GM23248 (cell line): ENCODE measurements around the gene CSF2. TPM values are rescaled to one million over a fixed set of nuclear protein-coding genes. Genes with fewer than 3 reads are reported as not detected.

Experiments used
- DNase-seq: peaks from one replicate; pipeline ENCODE4 v3.0.0-alpha.2; 2015
- H2AFZ ChIP-seq: fragments of 200-600 bp; sonication (generic); 2 replicates; pipeline ENCODE4 v1.6.1; 2016; ENCODE audit warnings: antibody characterized with exemption
- H3F3A ChIP-seq: fragments of 200-600 bp; sonication (generic); 2 replicates; pipeline ENCODE4 v1.6.1; 2016; ENCODE audit warnings: mild to moderate bottlenecking, antibody characterized with exemption, mixed run types; ENCODE audit not compliant: insufficient read depth
- H3K27ac ChIP-seq: fragments of 200-600 bp; sonication (generic); 2 replicates; pipeline ENCODE4 v1.5.1; 2016; ENCODE audit warnings: mild to moderate bottlenecking
- H3K27me3 ChIP-seq: fragments of 200-600 bp; sonication (generic); replicated peaks from 2 replicates; pipeline ENCODE4 v1.6.1; 2016; ENCODE audit warnings: mild to moderate bottlenecking; ENCODE audit not compliant: insufficient read depth
- H3K36me3 ChIP-seq: fragments of 200-600 bp; sonication (generic); 2 replicates; pipeline ENCODE4 v1.6.1; 2016; ENCODE audit warnings: low read depth, mild to moderate bottlenecking
- H3K4me1 ChIP-seq: fragments of 200-600 bp; sonication (generic); 2 replicates; pipeline ENCODE4 v1.6.1; 2016; ENCODE audit warnings: mild to moderate bottlenecking; ENCODE audit not compliant: insufficient read depth
- H3K4me2 ChIP-seq: fragments of 200-600 bp; sonication (generic); one replicate; pipeline ENCODE4 v1.6.1; 2016; ENCODE audit warnings: mild to moderate bottlenecking; ENCODE audit not compliant: unreplicated experiment
- H3K4me3 ChIP-seq: fragments of 200-600 bp; sonication (generic); 2 replicates; pipeline ENCODE4 v1.5.1; 2016; ENCODE audit warnings: mild to moderate bottlenecking
- H3K79me2 ChIP-seq: fragments of 200-600 bp; sonication (generic); 2 replicates; pipeline ENCODE4 v1.6.1; 2016; ENCODE audit warnings: mild to moderate bottlenecking; ENCODE audit not compliant: insufficient read depth
- H3K9ac ChIP-seq: fragments of 200-600 bp; sonication (generic); 2 replicates; pipeline ENCODE4 v1.6.1; 2016; ENCODE audit warnings: mild to moderate bottlenecking
- H3K9me2 ChIP-seq: fragments of 200-600 bp; sonication (generic); 2 replicates; pipeline ENCODE4 v1.6.1; 2016; ENCODE audit warnings: mixed run types, mild to moderate bottlenecking, moderate library complexity; ENCODE audit not compliant: insufficient read depth
- H3K9me3 ChIP-seq: fragments of 200-600 bp; sonication (generic); one replicate; pipeline ENCODE4 v1.6.1; 2017; ENCODE audit warnings: low read depth
- H4K20me1 ChIP-seq: fragments of 200-600 bp; sonication (generic); 2 replicates; pipeline ENCODE4 v1.6.0; 2016; ENCODE audit not compliant: insufficient read depth
- EZH2 ChIP-seq: fragments of 200-600 bp; sonication (generic); IDR thresholded peaks from 2 replicates; pipeline ENCODE4 v1.6.1; 2018; ENCODE audit warnings: antibody characterized with exemption, mild to moderate bottlenecking; ENCODE audit not compliant: insufficient read depth, poor library complexity, severe bottlenecking
- EZH2phosphoT487 ChIP-seq: fragments of 200-600 bp; sonication (generic); IDR thresholded peaks from 2 replicates; pipeline ENCODE4 v1.6.1; 2018; ENCODE audit warnings: antibody characterized with exemption, moderate library complexity, mild to moderate bottlenecking, low read depth; ENCODE audit not compliant: insufficient read depth
- WGBS, 2 experiments: methylation state at CpG; one replicate each; pipeline ENCODE4 v1.1.6; 2015 to 2017; ENCODE audit warnings: low lambda C conversion rate in 2 of 2, low coverage in 1 of 2; ENCODE audit errors: missing lambda C conversion rate in 2 of 2; 5-methylcytosine and 5-hydroxymethylcytosine counted together
- in situ Hi-C: fragments of 300-500 bp; cut with MboI; formaldehyde crosslinking; loops from 2 replicates; pipeline ENCODE4 v1.15.0; 2020
- polyA plus RNA-seq: library from polyadenylated mRNA; unstranded; fragments of >200 nt; fragmentation: Nextera tagmentation; extraction: Ambion mirVana; gene quantifications from 2 replicates; pipeline ENCODE4 v1.2.1, GENCODE V29; 2016
- total RNA-seq: library from RNA; depleted of rRNA; stranded (reverse); fragments of >200 nt; shearing (Covaris generic); gene quantifications from 2 replicates; pipeline ENCODE4 v1.2.3, GENCODE V29; 2014

CSF2 gene
- total and polyA plus RNA-seq, 2 experiments from 2014 or later, result not detected

GRCh38 chr5:132095077-132095410, 21.5 kb downstream of the CSF2 start:
- Histone ChIP-seq H3K27me3 (no peaks in the 10 kb centered on the region), H4K20me1 (no peaks in the 10 kb centered on the region), H2AFZ (no peak overlapping the region), H3K4me3 (no peak overlapping the region), H3K4me1 (peaks cover 50% of the 10 kb centered on the region), H3K4me2 (peak overlapping the region; percentile 73), H3K9me2 (no peaks in the 10 kb centered on the region), H3K36me3 (no peaks in the 10 kb centered on the region), H3K9ac (peak overlapping the region; percentile 76), H3K27ac (peak overlapping the region; percentile 94), H3K79me2 (no peaks in the 10 kb centered on the region), H3K9me3 (no peaks in the 10 kb centered on the region), H3F3A (peaks cover 38% of the 10 kb centered on the region)
- in situ Hi-C loops, result no loop called here
- DNase-seq, result no peak
- WGBS, 2 experiments, result 15 to 16% methylated on average over 2 of the region's 2 CpGs
- no peak for TF ChIP-seq EZH2

DNA sequence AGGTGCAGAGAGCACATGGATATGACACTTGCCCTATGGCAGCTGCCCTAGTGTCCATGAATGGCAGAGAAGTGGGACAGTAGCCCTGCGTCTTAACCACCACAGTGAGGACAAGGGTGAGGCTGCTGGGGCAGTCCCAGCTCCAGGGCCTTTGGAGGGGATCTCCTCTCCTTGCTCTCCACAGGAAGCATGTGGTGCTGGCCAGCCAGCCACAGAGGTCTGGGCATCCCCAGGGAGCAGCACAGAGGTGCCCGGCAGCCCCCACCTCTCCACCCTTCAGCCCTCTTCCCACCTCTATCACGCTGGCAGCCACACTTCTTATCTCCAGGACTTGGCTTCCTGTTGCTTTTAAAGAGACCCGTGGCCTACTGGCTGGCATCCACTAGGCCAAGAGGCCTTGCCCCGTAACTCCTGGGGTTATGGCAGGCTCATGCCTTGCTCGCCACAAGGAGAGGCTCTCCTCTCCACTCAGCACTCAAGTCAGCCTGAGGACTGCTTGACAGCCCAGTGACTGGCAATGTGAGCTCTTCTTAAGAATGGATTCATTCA, 21.9 kb downstream of the CSF2 start:
- DNase-seq, result no peak
- H3K27me3 ChIP-seq, result no peaks in the 10 kb centered on the region
- peak overlapping the region; percentile 73 for H3K4me2 ChIP-seq
- no peaks in the 10 kb centered on the region for H4K20me1 ChIP-seq
- no peaks in the 10 kb centered on the region for H3K36me3 ChIP-seq
- no peaks in the 10 kb centered on the region for H3K9me3 ChIP-seq
- no peak overlapping the region for H2AFZ ChIP-seq
- in situ Hi-C loops, result no loop called here
- H3K4me3 ChIP-seq, result no peak overlapping the region
- peaks cover 34% of the 10 kb centered on the region for H3F3A ChIP-seq
- H3K79me2 ChIP-seq, result no peaks in the 10 kb centered on the region
- peak overlapping the region; percentile 94 for H3K27ac ChIP-seq
- peaks cover 45% of the 10 kb centered on the region for H3K4me1 ChIP-seq
- WGBS, 2 experiments, result 82 to 89% methylated on average over 6 of the region's 6 CpGs
- H3K9ac ChIP-seq, result peak overlapping the region; percentile 76
- no peaks in the 10 kb centered on the region for H3K9me2 ChIP-seq
- TF ChIP-seq EZH2phosphoT487 (no peak), EZH2 (no peak)

DNA sequence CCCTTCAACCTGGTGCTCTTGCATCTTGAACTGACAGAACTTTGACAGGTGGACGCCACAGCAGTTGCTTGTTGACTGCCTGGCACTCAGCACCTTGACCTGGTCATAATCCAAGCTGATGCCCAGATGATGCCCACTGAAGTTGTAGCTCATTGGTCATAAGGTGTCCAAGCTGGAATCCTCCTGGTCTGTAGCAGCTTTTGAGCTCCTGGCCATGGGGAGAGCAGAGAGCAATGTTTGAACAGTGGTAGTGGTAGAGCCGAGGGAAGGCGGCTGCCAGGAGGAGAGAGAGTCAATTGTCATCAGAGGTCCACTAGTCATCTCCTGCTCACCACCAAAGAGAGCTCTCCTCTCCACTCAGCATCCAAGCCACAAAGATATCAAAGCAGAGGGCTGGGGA, 23.3 kb downstream of the CSF2 start:
- no peak for TF ChIP-seq EZH2phosphoT487
- TF ChIP-seq EZH2, result no peak

DNA sequence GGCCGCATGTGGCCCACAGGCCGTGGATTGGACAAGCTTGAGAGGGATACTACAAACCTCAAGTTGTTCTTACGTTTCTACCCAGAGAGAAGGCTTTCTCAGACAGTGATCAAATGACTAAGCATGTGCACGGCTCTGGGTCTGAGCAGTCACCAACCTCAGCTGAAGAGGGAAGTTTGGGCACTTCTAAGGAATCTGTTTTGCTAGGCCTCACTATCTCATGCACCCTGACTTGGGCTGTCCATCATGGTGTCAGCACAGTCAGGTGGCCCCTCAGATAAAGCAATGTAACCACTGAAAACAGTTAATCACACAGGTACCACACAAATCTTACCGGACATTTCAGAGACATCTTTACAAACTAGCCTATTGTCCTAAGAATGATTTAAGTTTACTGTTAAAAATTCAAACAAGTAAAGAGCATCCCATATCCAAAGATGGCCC, 24.6 kb downstream of the CSF2 start:
- H3K9ac ChIP-seq, result peak overlapping the region; percentile 55

More for the DNA sequence above, 23.3 kb downstream of the CSF2 start:
- no peaks in the 10 kb centered on the region for H3K9me2 ChIP-seq
- no peaks in the 10 kb centered on the region for H3K27me3 ChIP-seq
- no peaks in the 10 kb centered on the region for H3K79me2 ChIP-seq
- H3K4me3 ChIP-seq, result no peak overlapping the region
- no peak overlapping the region for H3K9ac ChIP-seq
- no peak for DNase-seq
- in situ Hi-C loops, result no loop called here
- peaks cover 29% of the 10 kb centered on the region for H3F3A ChIP-seq
- WGBS, 2 experiments, result 94 to 98% methylated on average over 3 of the region's 3 CpGs
- peaks cover 45% of the 10 kb centered on the region for H3K4me1 ChIP-seq
- H4K20me1 ChIP-seq, result no peaks in the 10 kb centered on the region
- H3K4me2 ChIP-seq, result no peak overlapping the region
- no peaks in the 10 kb centered on the region for H3K36me3 ChIP-seq
- H3K27ac ChIP-seq, result no peak overlapping the region
- no peak overlapping the region for H2AFZ ChIP-seq
- H3K9me3 ChIP-seq, result no peaks in the 10 kb centered on the region

GRCh38 chr5:132098621-132099020, 25.0 kb downstream of the CSF2 start:
- Histone ChIP-seq H3K27ac (peak overlapping the region; percentile 81), H3K4me2 (peak overlapping the region; percentile 52), H3K9me2 (no peaks in the 10 kb centered on the region), H3K4me1 (peaks cover 60% of the 10 kb centered on the region), H3K27me3 (no peaks in the 10 kb centered on the region), H3K9ac (peak overlapping the region; percentile 55), H3F3A (peaks cover 29% of the 10 kb centered on the region), H4K20me1 (no peaks in the 10 kb centered on the region), H3K36me3 (no peaks in the 10 kb centered on the region), H2AFZ (no peak overlapping the region), H3K4me3 (no peak overlapping the region), H3K79me2 (no peaks in the 10 kb centered on the region), H3K9me3 (no peaks in the 10 kb centered on the region)
- DNase-seq, result peak; percentile 63
- TF ChIP-seq EZH2, result no peak
- no peak for TF ChIP-seq EZH2phosphoT487
- in situ Hi-C loops, result no loop called here

More for the DNA sequence above, 24.6 kb downstream of the CSF2 start:
- H4K20me1 ChIP-seq, result no peaks in the 10 kb centered on the region
- peak; percentile 79 for DNase-seq
- no peaks in the 10 kb centered on the region for H3K36me3 ChIP-seq
- 62 to 63% methylated on average over 5 of the region's 5 CpGs for whole genome bisulfite sequencing, 2 experiments
- H3K9me2 ChIP-seq, result no peaks in the 10 kb centered on the region
- H2AFZ ChIP-seq, result no peak overlapping the region
- peaks cover 56% of the 10 kb centered on the region for H3K4me1 ChIP-seq
- peaks cover 29% of the 10 kb centered on the region for H3F3A ChIP-seq
- TF ChIP-seq EZH2phosphoT487, result no peak
- TF ChIP-seq EZH2, result no peak
- in situ Hi-C loops, result no loop called here
- peak overlapping the region; percentile 81 for H3K27ac ChIP-seq
- peak overlapping the region; percentile 52 for H3K4me2 ChIP-seq
- no peaks in the 10 kb centered on the region for H3K9me3 ChIP-seq
- no peaks in the 10 kb centered on the region for H3K79me2 ChIP-seq
- H3K4me3 ChIP-seq, result no peak overlapping the region
- H3K27me3 ChIP-seq, result no peaks in the 10 kb centered on the region
